Epithelial cell of proximal tubule (primary cell): ENCODE results near the gene MGAT1. TPM values are rescaled to one million over a fixed set of nuclear protein-coding genes. Genes with fewer than 3 reads are reported as not detected.
A peak's percentile ranks its signal among the peaks of the same experiment; 100 is the strongest.
"Not testable (repeated sequence)": the region's sequence is repeated elsewhere in the genome, so short reads cannot be mapped to it uniquely, and the experiment has no call there.

Source experiments
- DNase-seq: peaks from one replicate; pipeline ENCODE4 v3.0.0-alpha.2; 2011; ENCODE audit warnings: low read depth
- H3K4me3 ChIP-seq: 2 replicates; pipeline ENCODE4 v1.5.1; 2011; ENCODE audit warnings: low read depth, mild to moderate bottlenecking, low read length
- total RNA-seq: library from RNA; depleted of rRNA; stranded (reverse); fragments of >200 nt; gene quantifications from 2 replicates; pipeline ENCODE4 v1.2.3, GENCODE V29; 2015
- TF ChIP-seq, protein P1 (sequence below): conservative IDR thresholded peaks from 2 replicates; pipeline ENCODE4 v1.5.1; 2012; ENCODE audit warnings: low read depth, mild to moderate bottlenecking, low read length

The MGAT1 gene
- total RNA-seq, 1 donor from 2014 or later: 71.7 TPM

DNA sequence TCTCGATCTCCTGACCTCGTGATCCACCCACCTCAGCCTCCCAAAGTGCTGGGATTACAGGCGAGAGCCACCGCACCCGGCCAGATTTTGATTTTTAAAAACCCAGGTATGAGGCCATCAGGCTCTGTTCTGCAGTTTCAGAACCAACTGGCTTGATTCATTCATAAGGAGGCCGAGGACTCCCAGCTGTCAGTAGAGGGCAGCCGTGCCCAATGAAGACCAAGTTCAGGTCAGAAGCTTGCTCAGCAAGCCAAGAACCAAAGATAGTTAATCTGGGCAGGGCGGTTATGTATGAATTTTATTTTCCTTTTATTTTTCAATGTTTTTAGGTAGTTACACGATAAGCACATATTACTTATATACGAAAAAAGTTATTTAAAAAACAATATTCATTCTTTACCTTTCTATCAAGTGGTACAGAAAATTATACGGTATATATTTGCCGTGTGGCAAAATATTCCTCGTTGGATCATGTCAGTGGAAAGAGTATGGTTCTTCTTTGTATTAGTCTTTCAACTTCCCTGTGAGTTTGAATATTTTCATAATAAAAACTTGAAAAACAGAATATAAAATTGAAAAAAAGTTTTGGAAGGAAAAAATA, 18.0 kb downstream of the MGAT1 start:
- no peak for DNase-seq
- no peak overlapping the region for H3K4me3 ChIP-seq
- TF ChIP-seq, protein P1, sequence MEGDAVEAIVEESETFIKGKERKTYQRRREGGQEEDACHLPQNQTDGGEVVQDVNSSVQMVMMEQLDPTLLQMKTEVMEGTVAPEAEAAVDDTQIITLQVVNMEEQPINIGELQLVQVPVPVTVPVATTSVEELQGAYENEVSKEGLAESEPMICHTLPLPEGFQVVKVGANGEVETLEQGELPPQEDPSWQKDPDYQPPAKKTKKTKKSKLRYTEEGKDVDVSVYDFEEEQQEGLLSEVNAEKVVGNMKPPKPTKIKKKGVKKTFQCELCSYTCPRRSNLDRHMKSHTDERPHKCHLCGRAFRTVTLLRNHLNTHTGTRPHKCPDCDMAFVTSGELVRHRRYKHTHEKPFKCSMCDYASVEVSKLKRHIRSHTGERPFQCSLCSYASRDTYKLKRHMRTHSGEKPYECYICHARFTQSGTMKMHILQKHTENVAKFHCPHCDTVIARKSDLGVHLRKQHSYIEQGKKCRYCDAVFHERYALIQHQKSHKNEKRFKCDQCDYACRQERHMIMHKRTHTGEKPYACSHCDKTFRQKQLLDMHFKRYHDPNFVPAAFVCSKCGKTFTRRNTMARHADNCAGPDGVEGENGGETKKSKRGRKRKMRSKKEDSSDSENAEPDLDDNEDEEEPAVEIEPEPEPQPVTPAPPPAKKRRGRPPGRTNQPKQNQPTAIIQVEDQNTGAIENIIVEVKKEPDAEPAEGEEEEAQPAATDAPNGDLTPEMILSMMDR: peak; percentile 90

- TF ChIP-seq, protein P1: no peak
- H3K4me3 ChIP-seq: no peak overlapping the region
- DNase-seq: no peak
Observed at GRCh38 chr5:180783340-180784052, 19.1 kb downstream of the MGAT1 start.

DNA sequence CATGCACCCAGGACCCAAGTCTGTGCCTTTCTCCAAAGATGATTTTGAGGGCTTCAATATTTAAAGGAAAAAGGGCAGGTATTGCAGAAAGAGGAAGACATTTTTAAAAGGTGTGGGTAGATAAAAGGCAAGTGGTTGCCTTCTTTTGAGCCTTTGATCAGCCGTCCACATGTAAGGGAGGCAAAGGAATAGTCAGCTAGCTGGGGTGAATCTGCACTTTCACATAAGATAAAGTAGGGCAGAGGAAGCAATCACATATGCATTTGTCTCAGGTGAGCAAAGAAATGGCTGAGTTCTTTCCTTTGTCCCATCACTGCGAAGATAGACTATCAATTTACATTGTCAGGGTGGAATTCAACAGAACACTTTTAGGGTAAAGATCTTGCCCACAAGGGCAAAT, 19.9 kb downstream of the MGAT1 start:
- TF ChIP-seq, protein P1: no peak
- no peak for DNase-seq
- H3K4me3 ChIP-seq: no peak overlapping the region

DNA sequence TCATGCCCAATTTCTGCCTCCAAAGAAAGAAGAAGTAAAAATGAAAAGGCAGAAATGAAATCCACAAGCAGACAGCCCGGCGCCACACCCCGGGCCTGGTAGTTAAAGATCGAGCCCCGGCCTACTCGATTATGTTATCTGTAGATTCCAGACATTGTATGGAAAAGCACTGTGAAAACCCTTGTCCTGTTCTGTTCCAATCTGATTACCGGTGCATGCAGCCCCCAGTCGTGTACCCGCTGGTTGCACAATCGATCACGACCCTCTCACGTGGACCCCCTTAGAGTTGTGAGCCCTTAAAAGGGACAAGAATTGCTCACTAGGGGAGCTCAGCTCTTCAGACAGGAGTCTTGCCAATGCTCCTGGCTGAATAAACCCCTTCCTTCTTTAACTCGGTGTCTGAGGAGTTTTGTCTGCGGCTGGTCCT, 20.7 kb downstream of the MGAT1 start:
- not testable (repeated sequence) for DNase-seq, H3K4me3 ChIP-seq

DNA sequence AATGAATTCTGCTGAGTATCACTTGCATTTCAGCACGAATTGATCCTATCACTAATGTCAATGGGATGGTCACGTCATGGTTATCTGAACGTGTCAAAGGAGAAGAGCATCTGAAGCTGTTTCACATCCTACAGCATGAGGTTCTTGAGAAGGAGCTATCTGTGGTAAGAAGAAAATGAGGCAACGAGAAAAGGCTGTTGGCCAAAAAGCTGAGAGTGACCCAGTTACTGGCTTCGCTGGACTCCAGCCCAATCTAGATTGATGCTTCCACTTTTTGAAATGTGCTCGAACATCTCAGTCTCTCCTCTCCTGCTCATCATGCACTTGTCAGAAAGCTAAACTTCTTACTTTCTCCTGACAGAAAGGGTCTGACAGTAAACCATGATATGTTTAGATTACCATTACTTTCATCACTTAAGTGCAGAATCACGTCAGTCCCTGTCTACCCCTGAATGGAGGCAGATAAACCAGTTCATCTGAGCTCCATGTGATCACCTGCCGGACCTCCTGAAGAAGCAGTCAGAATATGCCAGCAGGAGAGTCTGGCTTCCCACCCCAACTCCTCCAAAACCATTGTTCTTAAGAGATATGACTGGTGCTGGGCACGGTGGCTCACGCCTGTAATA, 22.5 kb downstream of the MGAT1 start:
- no peak overlapping the region for H3K4me3 ChIP-seq
- TF ChIP-seq, protein P1: no peak
- DNase-seq: no peak

GRCh38 chr5:180777475-180777874, 25.1 kb downstream of the MGAT1 start:
- TF ChIP-seq, protein P1: no peak
- no peak overlapping the region for H3K4me3 ChIP-seq
- DNase-seq: no peak

GRCh38 chr5:180776376-180776775, 26.2 kb downstream of the MGAT1 start:
- H3K4me3 ChIP-seq: no peak overlapping the region
- TF ChIP-seq, protein P1: no peak
- no peak for DNase-seq
